Measurements from ENCODE around the gene PROB1. TPM values are rescaled to one million over a fixed set of nuclear protein-coding genes. Genes with fewer than 3 reads are reported as not detected.
A peak's percentile ranks its signal among the peaks of the same experiment; 100 is the strongest.

PROB1 gene
- total and polyA plus RNA-seq, 9 of the 15 experiments (the other 6 are each of a cell fraction or from before 2014, with no cell fraction given), result 0.01 to 1.8 (median 0.47) TPM

DNA sequence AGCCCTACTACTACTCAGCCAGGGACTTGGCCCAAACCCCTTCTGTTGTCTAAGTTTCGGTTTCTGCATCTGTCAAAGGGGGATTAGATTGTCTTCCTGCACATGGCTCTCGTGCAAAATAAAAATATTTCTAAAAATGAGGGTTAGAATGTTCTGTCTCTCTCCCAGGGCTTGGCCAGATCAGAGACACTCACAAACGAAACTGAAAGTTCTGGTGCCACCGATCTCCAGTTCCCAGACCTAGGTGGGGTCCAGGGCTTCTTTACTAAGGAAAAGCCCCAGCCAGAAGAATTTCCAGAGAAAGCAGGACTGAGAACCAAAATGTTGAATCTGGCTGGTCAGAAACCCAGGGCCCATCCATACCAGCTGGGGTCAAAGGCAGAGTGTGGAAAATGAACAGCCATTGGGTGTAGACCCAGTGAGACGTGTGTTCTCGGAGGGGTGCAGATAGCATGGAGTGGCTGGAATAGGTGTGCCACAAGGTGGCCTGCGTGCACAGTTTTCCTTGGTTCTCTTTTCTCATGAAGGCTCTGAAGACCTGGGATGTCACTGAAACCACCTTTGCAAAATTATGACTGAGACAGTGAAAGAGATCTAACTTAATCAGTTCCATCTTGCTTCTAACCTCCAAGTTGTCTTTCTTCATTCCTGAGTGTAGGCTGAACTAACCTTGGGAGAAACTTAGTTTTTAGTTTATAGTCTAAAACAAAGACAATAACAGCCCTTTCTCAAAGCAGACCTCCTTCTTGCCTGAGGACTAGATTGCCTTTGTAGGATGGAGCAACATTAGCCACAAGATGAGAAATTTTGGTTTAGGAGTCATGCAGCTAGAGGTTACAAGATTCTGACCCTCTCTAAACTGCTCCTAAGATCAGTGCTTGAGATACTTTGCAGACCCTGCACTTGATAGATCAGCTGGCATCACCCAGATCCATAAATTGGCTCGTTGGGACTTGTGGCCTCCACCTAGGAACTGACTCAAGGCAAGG lies 9.5 kb downstream of the PROB1 start (continued):
- TF ChIP-seq, protein P1, sequence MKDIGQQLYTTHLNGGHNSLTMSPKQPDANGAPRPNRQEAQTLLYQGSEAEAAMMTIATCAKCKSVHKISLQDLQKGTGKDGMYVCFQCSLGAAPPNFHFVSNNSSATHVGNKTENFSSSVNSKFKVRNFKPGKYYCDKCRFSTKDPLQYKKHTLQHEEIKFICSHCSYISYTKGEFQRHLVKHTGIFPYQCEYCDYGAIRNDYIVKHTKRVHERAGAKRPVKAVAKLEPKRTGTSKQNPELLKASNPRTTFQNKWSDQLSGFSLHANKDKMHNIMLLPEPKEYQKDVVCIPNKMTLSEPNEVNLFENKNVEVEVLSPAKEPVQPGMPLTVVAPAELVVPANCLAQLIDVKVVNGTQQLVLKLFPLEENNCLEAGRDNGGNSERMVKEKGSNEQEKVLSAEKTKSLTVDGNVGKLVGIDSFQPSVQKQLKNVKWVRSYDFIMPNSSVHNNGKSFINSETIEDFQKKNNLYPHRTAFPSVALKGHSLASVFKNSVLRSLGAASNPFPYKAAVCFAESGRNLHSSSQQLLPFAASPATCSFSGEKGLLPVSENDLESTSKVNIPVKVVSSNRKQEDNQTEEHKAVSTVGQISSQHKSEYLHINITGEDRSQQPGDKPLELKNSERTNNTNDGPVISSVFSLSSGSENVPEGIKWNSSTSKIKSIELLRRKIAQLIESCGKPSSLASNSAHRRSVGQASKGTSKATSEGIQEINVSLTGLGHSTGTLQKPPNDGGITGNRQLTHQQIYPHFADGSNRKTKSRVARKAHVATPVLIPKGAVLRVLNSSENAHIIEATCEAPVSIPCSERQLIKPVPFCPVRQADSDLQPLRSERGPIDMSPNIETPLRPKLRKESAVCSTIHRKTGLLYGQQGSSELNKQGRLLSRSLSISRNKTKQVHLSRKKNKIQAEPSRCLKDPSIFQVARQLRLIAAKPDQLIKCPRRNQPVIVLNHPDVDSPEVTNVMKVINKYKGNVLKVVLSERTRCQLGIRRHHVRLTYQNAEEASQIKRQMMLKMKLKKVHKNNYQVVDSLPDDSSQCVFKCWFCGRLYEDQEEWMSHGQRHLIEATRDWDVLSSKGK (CRISPR knock-in tag; IDR thresholded peaks at IDR 0.05), result no peak
- TF ChIP-seq, protein P2, sequence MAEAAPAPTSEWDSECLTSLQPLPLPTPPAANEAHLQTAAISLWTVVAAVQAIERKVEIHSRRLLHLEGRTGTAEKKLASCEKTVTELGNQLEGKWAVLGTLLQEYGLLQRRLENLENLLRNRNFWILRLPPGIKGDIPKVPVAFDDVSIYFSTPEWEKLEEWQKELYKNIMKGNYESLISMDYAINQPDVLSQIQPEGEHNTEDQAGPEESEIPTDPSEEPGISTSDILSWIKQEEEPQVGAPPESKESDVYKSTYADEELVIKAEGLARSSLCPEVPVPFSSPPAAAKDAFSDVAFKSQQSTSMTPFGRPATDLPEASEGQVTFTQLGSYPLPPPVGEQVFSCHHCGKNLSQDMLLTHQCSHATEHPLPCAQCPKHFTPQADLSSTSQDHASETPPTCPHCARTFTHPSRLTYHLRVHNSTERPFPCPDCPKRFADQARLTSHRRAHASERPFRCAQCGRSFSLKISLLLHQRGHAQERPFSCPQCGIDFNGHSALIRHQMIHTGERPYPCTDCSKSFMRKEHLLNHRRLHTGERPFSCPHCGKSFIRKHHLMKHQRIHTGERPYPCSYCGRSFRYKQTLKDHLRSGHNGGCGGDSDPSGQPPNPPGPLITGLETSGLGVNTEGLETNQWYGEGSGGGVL (CRISPR knock-in tag; IDR thresholded peaks at IDR 0.05), result no peak
- TF ChIP-seq PCBP2 (IDR thresholded peaks at IDR 0.05; ENCODE audit: low read depth, low read length, poor library complexity, severe bottlenecking), result no peak
- TF ChIP-seq, protein P3, sequence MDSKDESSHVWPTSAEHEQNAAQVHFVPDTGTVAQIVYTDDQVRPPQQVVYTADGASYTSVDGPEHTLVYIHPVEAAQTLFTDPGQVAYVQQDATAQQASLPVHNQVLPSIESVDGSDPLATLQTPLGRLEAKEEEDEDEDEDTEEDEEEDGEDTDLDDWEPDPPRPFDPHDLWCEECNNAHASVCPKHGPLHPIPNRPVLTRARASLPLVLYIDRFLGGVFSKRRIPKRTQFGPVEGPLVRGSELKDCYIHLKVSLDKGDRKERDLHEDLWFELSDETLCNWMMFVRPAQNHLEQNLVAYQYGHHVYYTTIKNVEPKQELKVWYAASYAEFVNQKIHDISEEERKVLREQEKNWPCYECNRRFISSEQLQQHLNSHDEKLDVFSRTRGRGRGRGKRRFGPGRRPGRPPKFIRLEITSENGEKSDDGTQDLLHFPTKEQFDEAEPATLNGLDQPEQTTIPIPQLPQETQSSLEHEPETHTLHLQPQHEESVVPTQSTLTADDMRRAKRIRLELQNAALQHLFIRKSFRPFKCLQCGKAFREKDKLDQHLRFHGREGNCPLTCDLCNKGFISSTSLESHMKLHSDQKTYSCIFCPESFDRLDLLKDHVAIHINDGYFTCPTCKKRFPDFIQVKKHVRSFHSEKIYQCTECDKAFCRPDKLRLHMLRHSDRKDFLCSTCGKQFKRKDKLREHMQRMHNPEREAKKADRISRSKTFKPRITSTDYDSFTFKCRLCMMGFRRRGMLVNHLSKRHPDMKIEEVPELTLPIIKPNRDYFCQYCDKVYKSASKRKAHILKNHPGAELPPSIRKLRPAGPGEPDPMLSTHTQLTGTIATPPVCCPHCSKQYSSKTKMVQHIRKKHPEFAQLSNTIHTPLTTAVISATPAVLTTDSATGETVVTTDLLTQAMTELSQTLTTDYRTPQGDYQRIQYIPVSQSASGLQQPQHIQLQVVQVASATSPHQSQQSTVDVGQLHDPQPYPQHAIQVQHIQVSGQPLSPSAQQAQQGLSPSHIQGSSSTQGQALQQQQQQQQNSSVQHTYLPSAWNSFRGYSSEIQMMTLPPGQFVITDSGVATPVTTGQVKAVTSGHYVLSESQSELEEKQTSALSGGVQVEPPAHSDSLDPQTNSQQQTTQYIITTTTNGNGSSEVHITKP (IDR thresholded peaks at IDR 0.05; ENCODE audit: partially characterized antibody), result peak; percentile 30
- TF ChIP-seq RAD51 (IDR thresholded peaks at IDR 0.05; ENCODE audit: borderline replicate concordance, low read depth), result no peak
- TF ChIP-seq ETV1 (tag; conservative IDR thresholded peaks at IDR 0.05; ENCODE audit: low read depth), result no peak
- no peak for TF ChIP-seq ZNF77 (CRISPR knock-in tag; IDR thresholded peaks at IDR 0.05)
- no peak for TF ChIP-seq KHSRP (IDR thresholded peaks at IDR 0.05)
- TF ChIP-seq, protein P4, sequence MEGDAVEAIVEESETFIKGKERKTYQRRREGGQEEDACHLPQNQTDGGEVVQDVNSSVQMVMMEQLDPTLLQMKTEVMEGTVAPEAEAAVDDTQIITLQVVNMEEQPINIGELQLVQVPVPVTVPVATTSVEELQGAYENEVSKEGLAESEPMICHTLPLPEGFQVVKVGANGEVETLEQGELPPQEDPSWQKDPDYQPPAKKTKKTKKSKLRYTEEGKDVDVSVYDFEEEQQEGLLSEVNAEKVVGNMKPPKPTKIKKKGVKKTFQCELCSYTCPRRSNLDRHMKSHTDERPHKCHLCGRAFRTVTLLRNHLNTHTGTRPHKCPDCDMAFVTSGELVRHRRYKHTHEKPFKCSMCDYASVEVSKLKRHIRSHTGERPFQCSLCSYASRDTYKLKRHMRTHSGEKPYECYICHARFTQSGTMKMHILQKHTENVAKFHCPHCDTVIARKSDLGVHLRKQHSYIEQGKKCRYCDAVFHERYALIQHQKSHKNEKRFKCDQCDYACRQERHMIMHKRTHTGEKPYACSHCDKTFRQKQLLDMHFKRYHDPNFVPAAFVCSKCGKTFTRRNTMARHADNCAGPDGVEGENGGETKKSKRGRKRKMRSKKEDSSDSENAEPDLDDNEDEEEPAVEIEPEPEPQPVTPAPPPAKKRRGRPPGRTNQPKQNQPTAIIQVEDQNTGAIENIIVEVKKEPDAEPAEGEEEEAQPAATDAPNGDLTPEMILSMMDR (IDR thresholded peaks at IDR 0.05 in 2 of 3, conservative IDR thresholded peaks at IDR 0.05 in 1 of 3; ENCODE audit: insufficient read depth in 2 of 3, low read depth in 1 of 3, low read length in 3 of 3), result peak; percentile 67 to 77 (median 75)
- TF ChIP-seq BCOR (IDR thresholded peaks at IDR 0.05), result no peak
- TF ChIP-seq POLR2H (tag; IDR thresholded peaks at IDR 0.05; ENCODE audit: low read depth), result no peak
- TF ChIP-seq TAF1 (IDR thresholded peaks at IDR 0.05; ENCODE audit: control insufficient read depth, extremely low read depth, insufficient read depth, low read length, severe bottlenecking), result no peak
